AG10803 (cell line): Measurements from ENCODE around the gene MYLK2.
"Not testable (repeated sequence)": the region's sequence is repeated elsewhere in the genome, so short reads cannot be mapped to it uniquely, and the experiment has no call there.

Experiments used
- DNase-seq: peaks from one replicate; pipeline ENCODE4 v3.0.0; 2010; ENCODE audit warnings: low read depth
- H3K4me3 ChIP-seq: 2 replicates; pipeline ENCODE4 v1.5.1; 2011; ENCODE audit warnings: mild to moderate bottlenecking, low read length, control low read depth
- TF ChIP-seq, protein P1 (sequence below): conservative IDR thresholded peaks from 2 replicates; pipeline ENCODE4 v1.5.1; 2011; ENCODE audit warnings: mild to moderate bottlenecking, low read length, control low read depth, inconsistent platforms

MYLK2 gene

DNA sequence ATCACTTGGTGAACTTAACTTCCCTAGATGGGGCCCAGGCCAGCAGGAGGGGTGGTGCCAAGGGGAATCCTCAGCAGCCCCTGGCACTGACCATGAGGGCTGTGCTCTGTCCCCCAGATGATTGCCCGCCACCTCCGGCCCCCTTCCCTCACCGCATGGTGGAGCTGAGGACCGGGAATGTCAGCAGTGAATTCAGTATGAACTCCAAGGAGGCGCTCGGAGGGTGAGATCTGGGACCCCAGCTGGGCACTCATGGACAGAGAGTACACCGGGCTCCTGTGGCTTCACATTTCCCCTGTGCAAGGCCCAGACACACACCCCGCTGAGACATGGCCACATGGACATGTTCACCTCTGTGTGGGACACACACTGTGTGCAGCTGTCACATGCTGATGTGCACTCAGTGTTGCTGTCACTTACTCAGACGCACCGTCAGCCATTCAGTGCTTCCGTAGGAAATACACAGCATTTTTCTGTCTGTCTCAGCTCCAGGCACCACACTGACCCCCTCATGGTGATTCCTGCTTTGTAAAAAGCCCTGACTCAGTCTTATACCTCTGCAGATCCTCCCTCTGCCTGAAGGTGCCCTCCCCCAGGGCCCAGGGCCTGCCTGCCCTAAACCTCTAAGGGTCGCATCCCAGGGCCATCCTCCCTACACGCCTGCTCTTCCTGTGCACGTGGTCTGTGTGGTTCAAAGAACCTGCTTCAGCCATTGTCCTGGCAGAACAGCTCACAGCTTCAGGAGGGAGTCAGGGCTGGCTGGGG lies 4.4 kb downstream of the MYLK2 start:
- TF ChIP-seq, protein P1, sequence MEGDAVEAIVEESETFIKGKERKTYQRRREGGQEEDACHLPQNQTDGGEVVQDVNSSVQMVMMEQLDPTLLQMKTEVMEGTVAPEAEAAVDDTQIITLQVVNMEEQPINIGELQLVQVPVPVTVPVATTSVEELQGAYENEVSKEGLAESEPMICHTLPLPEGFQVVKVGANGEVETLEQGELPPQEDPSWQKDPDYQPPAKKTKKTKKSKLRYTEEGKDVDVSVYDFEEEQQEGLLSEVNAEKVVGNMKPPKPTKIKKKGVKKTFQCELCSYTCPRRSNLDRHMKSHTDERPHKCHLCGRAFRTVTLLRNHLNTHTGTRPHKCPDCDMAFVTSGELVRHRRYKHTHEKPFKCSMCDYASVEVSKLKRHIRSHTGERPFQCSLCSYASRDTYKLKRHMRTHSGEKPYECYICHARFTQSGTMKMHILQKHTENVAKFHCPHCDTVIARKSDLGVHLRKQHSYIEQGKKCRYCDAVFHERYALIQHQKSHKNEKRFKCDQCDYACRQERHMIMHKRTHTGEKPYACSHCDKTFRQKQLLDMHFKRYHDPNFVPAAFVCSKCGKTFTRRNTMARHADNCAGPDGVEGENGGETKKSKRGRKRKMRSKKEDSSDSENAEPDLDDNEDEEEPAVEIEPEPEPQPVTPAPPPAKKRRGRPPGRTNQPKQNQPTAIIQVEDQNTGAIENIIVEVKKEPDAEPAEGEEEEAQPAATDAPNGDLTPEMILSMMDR, result no peak
- no peak for DNase-seq
- H3K4me3 ChIP-seq, result no peak overlapping the region

DNA sequence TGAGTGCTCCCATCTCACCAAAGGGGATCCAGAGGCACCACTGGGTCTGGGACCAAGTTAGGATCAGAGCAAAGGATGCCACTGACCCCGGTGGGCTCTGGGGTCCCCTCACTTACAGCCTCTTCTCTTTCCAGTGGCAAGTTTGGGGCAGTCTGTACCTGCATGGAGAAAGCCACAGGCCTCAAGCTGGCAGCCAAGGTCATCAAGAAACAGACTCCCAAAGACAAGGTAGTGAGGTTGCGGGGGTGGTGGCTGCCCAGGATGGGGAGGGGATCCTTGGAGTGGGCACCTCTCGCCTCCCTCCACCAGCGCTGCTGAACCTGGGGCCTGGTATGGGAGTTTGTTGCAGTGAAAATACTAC lies 4.9 kb downstream of the MYLK2 start:
- no peak overlapping the region for H3K4me3 ChIP-seq
- no peak for DNase-seq
- TF ChIP-seq, protein P1, result no peak

DNA sequence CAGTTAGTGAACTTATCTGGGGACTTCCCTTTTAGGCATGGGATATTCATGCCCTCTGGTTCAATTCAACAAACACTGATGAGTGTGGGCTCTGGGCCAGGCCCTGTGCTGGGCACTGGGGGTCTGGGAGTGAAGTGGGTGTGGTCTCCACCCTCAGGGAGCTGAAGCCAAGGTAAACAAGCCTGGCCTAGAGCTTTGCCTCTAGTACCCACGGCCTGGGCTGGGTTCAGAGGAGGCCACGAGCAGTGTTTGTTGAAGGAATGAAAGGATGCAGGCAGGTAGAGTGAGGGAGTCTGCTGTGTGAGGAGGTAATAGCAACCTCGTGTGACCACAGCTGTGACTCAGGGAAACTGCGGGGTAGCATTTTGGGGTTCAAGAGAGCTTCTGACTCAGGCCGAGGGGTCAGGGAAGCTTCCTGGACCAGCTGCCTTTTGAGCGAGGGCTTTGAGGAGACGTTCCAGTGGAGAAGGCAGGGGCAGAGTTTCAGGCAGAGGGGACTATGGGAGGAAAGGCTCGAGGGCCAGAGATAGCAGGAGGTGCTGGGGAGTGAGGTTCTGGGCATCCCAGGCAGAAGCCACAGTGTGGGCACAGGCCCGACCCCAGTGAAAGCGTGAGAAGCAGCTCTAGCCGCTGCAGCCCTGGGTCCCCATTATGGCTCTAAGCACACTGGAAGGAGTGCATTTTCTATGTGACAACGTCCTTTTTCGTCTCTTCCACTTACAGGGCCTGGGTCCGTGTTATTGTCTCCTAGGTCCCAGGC lies 5.6 kb downstream of the MYLK2 start:
- no peak for DNase-seq
- no peak overlapping the region for H3K4me3 ChIP-seq
- TF ChIP-seq, protein P1, result no peak

DNA sequence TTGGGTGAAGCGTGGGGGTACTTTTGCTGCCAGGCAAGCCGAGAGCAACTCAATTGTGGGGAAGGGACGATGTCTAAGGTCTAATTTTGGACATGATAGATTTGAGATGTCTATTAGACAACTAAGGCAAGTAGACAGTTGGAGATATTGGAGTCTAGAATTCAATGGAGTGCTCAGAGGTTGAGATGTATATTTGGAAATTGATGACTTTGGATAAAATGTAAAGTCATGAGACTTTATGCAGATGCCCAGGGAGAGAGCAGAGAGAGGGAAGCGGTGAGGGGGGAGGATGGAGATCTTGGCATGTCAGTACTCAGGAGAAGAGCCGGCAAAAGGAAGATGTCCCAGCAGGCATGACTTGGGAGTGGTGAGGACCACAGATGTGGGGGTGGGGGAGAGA lies 6.9 kb downstream of the MYLK2 start:
- TF ChIP-seq, protein P1, result no peak
- no peak overlapping the region for H3K4me3 ChIP-seq
- DNase-seq, result no peak

DNA sequence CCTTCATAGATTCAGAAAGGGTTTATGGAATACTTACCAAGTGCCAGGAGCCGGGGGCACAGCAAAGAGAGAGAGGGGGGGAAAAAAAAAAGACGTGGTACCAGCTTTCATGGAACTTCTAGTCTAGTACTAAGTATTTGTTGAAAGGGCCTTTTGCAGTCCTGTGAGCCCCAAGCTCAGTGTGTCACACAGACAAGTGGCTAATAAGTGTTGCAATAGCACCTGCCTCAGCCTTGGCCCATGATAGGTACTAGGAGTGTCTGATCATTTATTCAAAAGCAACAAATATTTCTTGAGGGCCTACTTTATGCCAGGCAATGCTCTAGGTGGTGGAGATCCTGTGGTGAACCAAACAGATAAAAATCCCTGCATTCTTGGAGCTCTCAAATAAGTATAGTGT lies 7.9 kb downstream of the MYLK2 start:
- no peak for DNase-seq
- no peak overlapping the region for H3K4me3 ChIP-seq
- TF ChIP-seq, protein P1, result no peak

DNA sequence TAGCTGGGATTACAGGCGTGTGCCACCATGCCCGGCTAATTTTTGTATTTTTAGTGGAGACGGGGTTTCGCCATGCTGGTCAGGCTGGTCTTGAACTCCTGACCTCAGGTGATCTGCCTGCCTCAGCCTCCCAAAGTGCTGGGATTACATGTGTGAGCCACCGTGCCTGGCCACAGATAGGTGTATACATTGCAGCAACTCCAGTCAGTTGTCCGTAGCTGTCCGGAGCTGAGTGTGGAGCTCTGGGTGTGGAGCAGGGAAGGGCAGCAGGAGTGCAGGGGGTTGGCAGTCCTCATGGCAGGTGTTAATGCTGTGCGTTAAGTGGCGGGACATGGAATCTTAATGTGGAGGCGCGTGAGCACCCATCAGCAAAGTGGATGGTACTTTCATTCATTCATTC lies 8.9 kb downstream of the MYLK2 start:
- H3K4me3 ChIP-seq, DNase-seq: not testable (repeated sequence)

DNA sequence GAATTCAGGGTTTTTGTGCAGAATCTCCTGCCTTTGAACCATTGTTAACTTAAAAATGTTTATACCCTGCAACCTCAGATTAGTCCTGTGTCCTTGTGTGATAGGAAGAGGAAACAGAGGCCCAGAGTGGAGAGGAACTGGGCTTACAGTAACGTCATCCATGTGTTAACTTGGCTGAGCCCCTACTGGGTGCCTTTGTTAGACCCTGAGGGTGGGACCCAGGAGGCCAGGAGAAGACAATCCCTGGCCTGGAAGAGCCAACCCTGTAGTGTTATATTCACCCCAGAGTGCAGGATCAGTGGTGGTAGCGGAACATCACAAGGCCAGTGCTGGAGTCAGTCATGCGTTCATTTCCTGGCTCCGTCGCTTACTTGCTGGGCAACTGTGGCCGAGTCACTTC lies 10.6 kb downstream of the MYLK2 start:
- TF ChIP-seq, protein P1, result no peak
- no peak for DNase-seq

More for the DNA sequence above, 10.6 kb downstream of the MYLK2 start:
- H3K4me3 ChIP-seq, result no peak overlapping the region
